Measurements from ENCODE around the gene RAP2B.

The RAP2B gene

DNA sequence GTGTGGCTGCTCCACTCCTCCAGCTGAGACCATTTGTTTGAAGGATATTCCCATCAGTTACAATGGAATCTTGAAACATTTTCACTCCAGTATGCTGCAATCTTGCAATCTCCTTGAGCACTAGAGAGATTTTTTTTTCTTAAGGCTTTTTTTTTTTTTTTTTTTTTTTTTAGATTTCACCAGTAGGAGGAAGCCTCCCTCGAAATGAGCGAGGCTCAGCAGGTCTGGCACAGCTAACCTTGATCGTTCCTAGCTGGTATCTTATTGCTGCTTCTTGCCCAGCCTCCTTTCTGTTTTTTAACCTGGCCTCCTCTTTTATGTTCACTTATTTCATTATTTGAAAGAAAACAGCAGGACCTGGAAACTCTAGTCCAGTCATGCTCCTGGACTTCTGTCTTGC, 48.1 kb downstream of the RAP2B start:
- peak; percentile 26 for DNase-seq

DNA sequence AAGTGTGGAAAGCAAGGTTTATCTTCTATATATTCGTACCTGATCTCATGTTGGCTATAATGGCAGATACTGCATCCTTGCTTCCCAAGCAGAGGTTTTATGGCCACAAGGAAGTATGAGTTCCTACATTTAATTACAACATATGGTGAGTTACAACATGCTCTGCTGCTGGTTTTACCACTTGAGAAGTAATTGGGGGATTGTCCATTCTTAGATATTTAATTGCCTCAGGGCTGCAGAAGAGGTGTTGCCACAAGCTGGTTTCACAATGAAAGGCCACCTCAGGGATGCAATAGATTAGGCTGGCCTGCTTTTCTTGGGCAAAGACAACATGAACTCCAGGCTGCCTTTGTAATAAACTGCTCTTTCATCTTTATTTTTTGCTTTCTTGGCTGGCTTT, 48.6 kb downstream of the RAP2B start:
- DNase-seq: peak; percentile 48

DNA sequence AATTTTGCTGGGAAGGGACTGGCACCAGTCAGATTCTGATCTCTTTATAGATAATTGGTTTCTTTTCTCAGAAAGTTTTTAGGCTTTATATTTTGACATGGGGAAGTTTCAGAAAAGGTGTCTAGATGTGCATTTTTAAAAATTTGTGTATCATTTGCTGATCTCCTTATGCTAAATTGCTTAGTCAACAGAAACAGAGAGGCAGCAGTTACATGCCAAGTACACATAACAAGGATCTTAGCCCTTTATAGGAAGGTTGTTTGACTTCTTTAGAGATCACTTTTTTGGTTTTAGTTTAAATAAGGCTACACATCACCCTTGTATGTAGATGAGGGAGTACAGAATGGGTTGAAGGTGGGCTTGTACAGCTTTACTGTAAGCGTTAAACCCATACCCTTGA, 53.5 kb downstream of the RAP2B start:
- no peak for DNase-seq

DNA sequence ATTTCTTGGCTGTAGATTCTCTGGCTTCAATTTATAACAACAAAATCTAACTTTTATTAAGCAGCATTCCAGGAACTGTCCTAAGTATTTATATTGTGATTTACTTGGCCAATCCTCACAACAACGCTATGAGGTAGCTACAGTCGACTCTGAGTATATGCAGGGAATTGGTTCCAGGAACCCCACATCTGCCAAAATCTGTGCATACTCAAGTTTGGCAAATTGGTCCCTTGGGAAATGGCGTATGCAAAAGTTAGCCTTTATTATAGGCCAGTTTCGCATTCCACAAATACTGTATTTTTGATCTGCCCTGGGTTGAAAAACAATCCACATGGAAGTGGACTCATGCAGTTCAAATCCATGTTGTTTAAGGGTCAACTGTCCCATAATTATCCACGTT, 53.9 kb downstream of the RAP2B start:
- no peak for DNase-seq

DNA sequence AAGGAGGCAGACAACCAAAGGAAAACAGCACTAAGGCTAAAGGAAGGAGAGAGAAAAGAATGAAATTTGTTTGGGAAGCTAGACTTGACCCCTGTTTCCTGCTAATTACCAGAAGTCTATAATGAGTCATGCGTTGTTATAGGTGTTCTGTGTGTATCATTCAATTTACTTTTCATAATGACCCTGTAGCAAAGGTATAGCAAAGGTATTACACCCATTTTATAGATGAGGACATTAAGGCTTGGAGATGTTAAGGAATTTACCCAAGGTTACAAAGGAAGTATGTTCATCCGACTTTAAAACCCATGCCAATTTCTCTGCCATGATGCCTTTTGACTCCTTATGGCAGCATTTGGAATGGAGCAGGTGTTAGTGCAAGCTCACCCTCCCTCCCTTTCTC, 54.9 kb downstream of the RAP2B start:
- no peak for DNase-seq

DNA sequence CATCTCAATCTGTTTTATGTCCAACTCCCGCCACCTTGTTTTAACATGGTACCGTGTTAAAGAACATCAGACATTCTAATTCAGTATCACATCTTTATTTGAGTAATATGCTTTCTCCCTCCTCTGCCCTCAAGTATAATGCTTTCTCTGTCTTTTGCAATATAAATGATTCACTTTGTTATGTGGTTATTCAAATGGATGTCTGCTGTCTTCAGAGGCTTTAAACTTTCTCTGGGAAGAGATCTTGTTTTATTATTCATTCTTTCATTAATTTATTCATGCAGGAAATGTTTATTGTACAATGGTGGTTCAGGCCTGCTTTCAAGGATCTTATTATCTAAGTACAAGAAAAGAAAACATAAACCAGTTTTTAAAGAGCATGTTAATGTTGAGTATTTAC, 57.1 kb downstream of the RAP2B start:
- no peak for DNase-seq

Data from hematopoietic multipotent progenitor cell treated with erythropoietin and hydrocortisone succinate and interleukin-3 and kit ligand, for 6 days (in vitro differentiated cells).